Progenitor cell of endocrine pancreas (in vitro differentiated cells): ENCODE data around the gene ZNF207. TPM values are rescaled to one million over a fixed set of nuclear protein-coding genes. Genes with fewer than 3 reads are reported as not detected.
"Not testable (repeated sequence)": the region's sequence is repeated elsewhere in the genome, so short reads cannot be mapped to it uniquely, and the experiment has no call there.

Source experiments
- DNase-seq: peaks from one replicate; pipeline ENCODE4 v3.0.0; 2021; ENCODE audit warnings: low spot score; ENCODE audit not compliant: unreplicated experiment
- H3K27ac Mint-ChIP-seq: 2 replicates; pipeline ENCODE4 v1.8.0; 2021; ENCODE audit warnings: mild to moderate bottlenecking, moderate library complexity, mixed read lengths
- H3K27me3 Mint-ChIP-seq: 2 replicates; pipeline ENCODE4 v1.8.0; 2021; ENCODE audit warnings: mixed read lengths
- H3K36me3 Mint-ChIP-seq: 2 replicates; pipeline ENCODE4 v1.8.0; 2022; ENCODE audit warnings: mixed read lengths; ENCODE audit not compliant: insufficient read depth
- H3K4me1 Mint-ChIP-seq: 2 replicates; pipeline ENCODE4 v1.8.0; 2021; ENCODE audit warnings: low read depth, mixed read lengths
- H3K4me3 Mint-ChIP-seq: 2 replicates; pipeline ENCODE4 v1.8.0; 2021; ENCODE audit warnings: low read depth, mild to moderate bottlenecking, moderate library complexity, mixed read lengths
- H3K9me3 Mint-ChIP-seq: 2 replicates; pipeline ENCODE4 v1.8.0; 2021; ENCODE audit warnings: low read depth, mixed read lengths
- total RNA-seq: library from RNA; stranded (reverse); gene quantifications from 2 replicates; pipeline ENCODE4 v1.2.1, GENCODE V29; 2021
- TF ChIP-seq, protein P1 (sequence below): fragments of 200-600 bp; sonication (generic); IDR thresholded peaks from one replicate; pipeline ENCODE4 v1.5.0; 2021; ENCODE audit warnings: antibody characterized with exemption, mild to moderate bottlenecking; ENCODE audit not compliant: unreplicated experiment

Gene ZNF207
- total RNA-seq, 1 donor from 2014 or later, result 226 TPM

DNA sequence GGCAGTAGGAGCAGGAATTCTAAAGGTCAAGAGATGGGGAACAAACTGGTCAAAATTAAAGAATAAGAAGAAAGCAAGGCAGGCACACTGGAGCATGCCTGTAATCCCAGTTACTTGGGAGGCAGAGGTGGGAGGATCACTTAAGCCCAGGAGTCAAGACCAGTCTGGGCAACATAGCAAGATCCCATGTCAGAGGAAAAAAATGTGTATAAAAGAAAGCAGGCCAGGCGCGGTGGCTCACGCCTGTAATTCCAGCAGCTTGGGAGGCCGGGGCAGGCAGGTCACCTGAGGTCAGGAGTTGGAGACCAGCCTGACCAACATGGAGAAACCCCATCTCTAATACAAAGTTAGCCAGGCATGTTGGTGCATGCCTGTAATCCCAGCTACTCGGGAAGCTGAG is 43.9 kb downstream of the ZNF207 start:
- Mint-ChIP-seq H3K9me3 (peaks cover 3% of the 10 kb centered on the region), H3K36me3 (peaks cover 9% of the 10 kb centered on the region), H3K4me1 (peaks cover 4% of the 10 kb centered on the region), H3K27ac (no peak overlapping the region), H3K27me3 (no peaks in the 10 kb centered on the region), H3K4me3 (no peak overlapping the region)
- TF ChIP-seq, protein P1, sequence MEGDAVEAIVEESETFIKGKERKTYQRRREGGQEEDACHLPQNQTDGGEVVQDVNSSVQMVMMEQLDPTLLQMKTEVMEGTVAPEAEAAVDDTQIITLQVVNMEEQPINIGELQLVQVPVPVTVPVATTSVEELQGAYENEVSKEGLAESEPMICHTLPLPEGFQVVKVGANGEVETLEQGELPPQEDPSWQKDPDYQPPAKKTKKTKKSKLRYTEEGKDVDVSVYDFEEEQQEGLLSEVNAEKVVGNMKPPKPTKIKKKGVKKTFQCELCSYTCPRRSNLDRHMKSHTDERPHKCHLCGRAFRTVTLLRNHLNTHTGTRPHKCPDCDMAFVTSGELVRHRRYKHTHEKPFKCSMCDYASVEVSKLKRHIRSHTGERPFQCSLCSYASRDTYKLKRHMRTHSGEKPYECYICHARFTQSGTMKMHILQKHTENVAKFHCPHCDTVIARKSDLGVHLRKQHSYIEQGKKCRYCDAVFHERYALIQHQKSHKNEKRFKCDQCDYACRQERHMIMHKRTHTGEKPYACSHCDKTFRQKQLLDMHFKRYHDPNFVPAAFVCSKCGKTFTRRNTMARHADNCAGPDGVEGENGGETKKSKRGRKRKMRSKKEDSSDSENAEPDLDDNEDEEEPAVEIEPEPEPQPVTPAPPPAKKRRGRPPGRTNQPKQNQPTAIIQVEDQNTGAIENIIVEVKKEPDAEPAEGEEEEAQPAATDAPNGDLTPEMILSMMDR, result no peak
- DNase-seq, result no peak

DNA sequence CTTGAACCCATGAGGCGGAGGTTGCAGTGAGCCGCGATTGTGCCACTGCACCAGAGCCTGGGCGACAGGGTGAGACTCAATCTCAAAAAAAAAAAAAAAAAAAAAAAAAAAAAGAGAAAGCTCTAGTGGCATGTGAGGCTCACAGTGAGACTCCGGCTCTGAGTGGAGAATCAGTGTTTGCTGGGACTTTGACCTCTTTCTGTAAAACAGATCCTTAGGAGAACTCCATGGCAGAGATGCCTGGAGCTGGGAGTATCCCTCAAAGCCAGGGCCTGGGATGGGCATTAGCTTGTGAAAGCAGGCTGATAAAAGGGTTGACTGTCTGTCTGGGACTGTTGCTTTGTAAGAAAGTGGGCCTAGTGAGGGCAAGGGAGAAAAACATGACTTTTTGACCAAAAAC is 46.4 kb downstream of the ZNF207 start:
- DNase-seq, result no peak

GRCh38 chr17:32398946-32399345 is 49.0 kb downstream of the ZNF207 start:
- Mint-ChIP-seq H3K27me3 (no peaks in the 10 kb centered on the region), H3K9me3 (no peaks in the 10 kb centered on the region), H3K27ac (peak overlapping the region; percentile 82), H3K4me3 (no peak overlapping the region), H3K36me3 (peaks cover 3% of the 10 kb centered on the region), H3K4me1 (peaks cover 12% of the 10 kb centered on the region)
- no peak for DNase-seq
- TF ChIP-seq, protein P1, result no peak

More for the DNA sequence above, 46.4 kb downstream of the ZNF207 start:
- H3K4me1 Mint-ChIP-seq, result peaks cover 4% of the 10 kb centered on the region
- TF ChIP-seq, protein P1, result no peak
- H3K4me3 Mint-ChIP-seq, result no peak overlapping the region
- peak overlapping the region; percentile 22 for H3K27ac Mint-ChIP-seq
- H3K27me3 Mint-ChIP-seq, result no peaks in the 10 kb centered on the region
- H3K36me3 Mint-ChIP-seq, result peaks cover 5% of the 10 kb centered on the region
- H3K9me3 Mint-ChIP-seq, result peaks cover 3% of the 10 kb centered on the region

- not testable (repeated sequence) for H3K9me3 Mint-ChIP-seq, H3K4me1 Mint-ChIP-seq, H3K36me3 Mint-ChIP-seq, H3K4me3 Mint-ChIP-seq, DNase-seq, H3K27me3 Mint-ChIP-seq
- peak overlapping the region; percentile 59 for H3K27ac Mint-ChIP-seq
Observed at GRCh38 chr17:32410085-32410484, 60.1 kb downstream of the ZNF207 start.

DNA sequence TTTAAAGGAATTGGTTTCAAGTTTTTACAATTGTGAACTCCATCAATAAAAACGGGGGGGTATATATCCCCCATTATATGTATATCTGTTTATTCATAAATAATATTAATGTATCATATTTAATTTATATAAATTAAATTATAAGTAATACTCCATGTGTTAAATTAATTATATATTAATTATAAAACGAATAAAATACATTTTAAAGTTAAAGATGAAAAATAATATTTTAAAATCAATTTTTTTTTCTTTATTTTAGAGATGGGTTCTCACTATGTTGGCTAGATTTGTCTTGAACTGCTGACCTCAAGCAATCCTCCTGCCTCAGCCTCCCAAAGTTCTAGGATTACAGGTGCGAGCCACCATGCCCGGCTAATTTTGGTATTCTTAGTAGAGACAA is 76.9 kb downstream of the ZNF207 start:
- Mint-ChIP-seq H3K27me3 (no peaks in the 10 kb centered on the region), H3K4me3 (no peak overlapping the region), H3K36me3 (peaks cover 3% of the 10 kb centered on the region), H3K9me3 (peaks cover 15% of the 10 kb centered on the region), H3K4me1 (no peaks in the 10 kb centered on the region), H3K27ac (no peak overlapping the region)
- no peak for DNase-seq
- TF ChIP-seq, protein P1, result no peak

DNA sequence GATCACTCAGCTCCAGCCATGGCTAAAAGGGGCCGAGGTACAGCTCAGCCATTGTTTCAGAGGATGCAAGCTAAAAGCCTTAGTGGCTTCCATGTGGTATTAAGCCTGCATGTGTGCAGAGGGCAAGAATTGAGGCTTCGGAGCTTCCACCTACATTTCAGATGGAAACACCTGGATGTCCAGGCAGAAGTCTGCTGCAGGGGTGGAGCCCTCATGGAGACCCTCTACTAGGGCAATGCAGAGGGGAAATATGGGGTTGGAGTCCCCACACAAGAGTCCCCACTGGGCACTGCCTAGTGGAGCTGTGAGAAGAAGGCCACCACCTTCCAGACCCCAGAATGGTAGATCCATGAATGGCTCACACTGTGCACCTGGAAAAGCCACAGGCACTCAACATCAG is 79.6 kb downstream of the ZNF207 start:
- no peak for DNase-seq
- Mint-ChIP-seq H3K27me3 (no peaks in the 10 kb centered on the region), H3K4me1 (no peaks in the 10 kb centered on the region), H3K36me3 (peaks cover 3% of the 10 kb centered on the region), H3K9me3 (peaks cover 15% of the 10 kb centered on the region), H3K4me3 (no peak overlapping the region), H3K27ac (no peak overlapping the region)
- TF ChIP-seq, protein P1, result no peak
